A549 (cell line): Measurements from ENCODE around the gene IFFO2. TPM values are rescaled to one million over a fixed set of nuclear protein-coding genes. Genes with fewer than 3 reads are reported as not detected.
A peak's percentile ranks its signal among the peaks of the same experiment; 100 is the strongest.

Experiments used
- ATAC-seq, 2 experiments: fragments of 200-7000 bp in 1 of 2; fragments of >200 bp in 1 of 2; cut with Nextera tagmentation in 1 of 2; cut with Tn5 transposase in 1 of 2; 3 replicates each; pipeline versions ENCODE4 v1.8.0 to v1.9.1; 2018 to 2020; ENCODE audit warnings: mild to moderate bottlenecking in 1 of 2, moderate library complexity in 1 of 2
- CTCF ChIA-PET: fragments of 300-600 bp; sonication (Branson Sonifier 250); formaldehyde crosslinking; extraction: SDS; loops from one replicate; lab custom pipeline; 2021; ENCODE audit warnings: antibody characterized with exemption, inconsistent platforms; lab: Yijun Ruan, JAX
- POLR2A ChIA-PET: fragments of 350-600 bp; formaldehyde crosslinking; extraction: SDS; loops from one replicate; lab custom pipeline; 2021; ENCODE audit warnings: antibody characterized with exemption, inconsistent platforms; lab: Yijun Ruan, JAX
- DNase-seq, 2 experiments: peaks; one replicate each; pipeline versions ENCODE4 v3.0.0 to v3.0.0-alpha.2; 2011 to 2016; ENCODE audit warnings: low read depth in 1 of 2, low spot score in 1 of 2
- FAIRE-seq: peaks from 2 replicates; lab custom pipeline; 2011; peaks lifted over from hg19 to GRCh38; lab: Jason Lieb, UNC
- H3K27ac ChIP-seq, 2 experiments: fragments of >200 bp; sonication (Bioruptor Twin); formaldehyde crosslinking; 3 replicates each; pipeline ENCODE4 v1.5.1; 2016 to 2017
- H3K4me1 ChIP-seq: fragments of >200 bp; sonication (Bioruptor Twin); formaldehyde crosslinking; 3 replicates; pipeline ENCODE4 v1.6.1; 2016
- H3K4me2 ChIP-seq: fragments of >200 bp; sonication (Bioruptor Twin); formaldehyde crosslinking; 3 replicates; pipeline ENCODE4 v1.6.1; 2016
- H3K4me3 ChIP-seq: fragments of >200 bp; sonication (Bioruptor Twin); formaldehyde crosslinking; 3 replicates; pipeline ENCODE4 v1.5.1; 2016
- H3K9me3 ChIP-seq: fragments of >200 bp; sonication (Bioruptor Twin); formaldehyde crosslinking; 3 replicates; pipeline ENCODE4 v1.6.1; 2016
- CBX2 ChIP-seq: fragments of 200-600 bp; sonication (generic); IDR thresholded peaks from 2 replicates; pipeline ENCODE4 v1.6.1; 2016; ENCODE audit warnings: low read depth, mild to moderate bottlenecking, borderline replicate concordance
- CHD4 ChIP-seq: fragments of 200-600 bp; sonication (generic); IDR thresholded peaks from 2 replicates; pipeline ENCODE4 v1.6.1; 2016; ENCODE audit warnings: antibody characterized with exemption, mild to moderate bottlenecking, borderline replicate concordance
- FOSB ChIP-seq: fragments of 250-450 bp; sonication (Bioruptor Pico); IDR thresholded peaks from 2 replicates; pipeline ENCODE4 v1.5.0; 2020; ENCODE audit warnings: mild to moderate bottlenecking, moderate library complexity
- HDAC2 ChIP-seq: fragments of 200-600 bp; sonication (generic); IDR thresholded peaks from 2 replicates; pipeline ENCODE4 v1.6.1; 2016
- HOXA7 ChIP-seq: fragments of 250-450 bp; sonication (Bioruptor Pico); IDR thresholded peaks from 2 replicates; pipeline ENCODE4 v1.5.0; 2020; ENCODE audit warnings: mild to moderate bottlenecking, moderate library complexity
- MYC ChIP-seq: IDR thresholded peaks from 2 replicates; pipeline ENCODE4 v1.6.1; 2012; ENCODE audit warnings: mild to moderate bottlenecking, inconsistent platforms, low read length, improper control_type of control experiment, borderline replicate concordance
- RAD21 ChIP-seq, 2 experiments: fragments of >200 bp in 1 of 2; sonication (Bioruptor Twin) in 1 of 2; formaldehyde crosslinking in 1 of 2; IDR thresholded peaks in 1 of 2; conservative IDR thresholded peaks in 1 of 2; 2 replicates in 1 of 2; 3 replicates in 1 of 2; pipeline ENCODE4 v1.6.1; 2012 to 2018; ENCODE audit warnings: inconsistent platforms in 1 of 2
- RARB ChIP-seq: fragments of 250-450 bp; sonication (Bioruptor Pico); IDR thresholded peaks from 2 replicates; pipeline ENCODE4 v1.8.0; 2021; ENCODE audit warnings: mild to moderate bottlenecking, moderate library complexity
- SMC3 ChIP-seq: fragments of >200 bp; sonication (Bioruptor Twin); formaldehyde crosslinking; IDR thresholded peaks from 3 replicates; pipeline ENCODE4 v1.6.1; 2018; ENCODE audit warnings: inconsistent platforms
- TFCP2L1 ChIP-seq: fragments of 250-450 bp; sonication (Bioruptor Pico); IDR thresholded peaks from 2 replicates; pipeline ENCODE4 v1.5.0; 2021; ENCODE audit warnings: mild to moderate bottlenecking
- WGBS: methylation state at CpG from one replicate; pipeline ENCODE4 v1.1.6; 2017; ENCODE audit errors: missing lambda C conversion rate; 5-methylcytosine and 5-hydroxymethylcytosine counted together
- polyA plus RNA-seq, 4 experiments: library from polyadenylated mRNA; depleted of rRNA in 3 of 4; stranded (reverse); fragments of >200 nt; fragmentation: RNase III in 1 of 4; extraction: RNeasy Plus Mini Kit Qiagen cat#74134 plus additional on column Dnase treatment in 1 of 4; gene quantifications; 2 replicates in 3 of 4; 3 replicates in 1 of 4; pipeline ENCODE4 v1.2.3, GENCODE V29; 2011 to 2017
- TF ChIP-seq, protein P1 (sequence below): fragments of >200 bp; sonication (Bioruptor Twin); formaldehyde crosslinking; IDR thresholded peaks from 3 replicates; pipeline ENCODE4 v1.5.1; 2016

Gene IFFO2
- polyA plus RNA-seq, 2 of the 4 experiments (the other 2 are of a cell fraction) = 24.3 to 53.9 TPM

DNA sequence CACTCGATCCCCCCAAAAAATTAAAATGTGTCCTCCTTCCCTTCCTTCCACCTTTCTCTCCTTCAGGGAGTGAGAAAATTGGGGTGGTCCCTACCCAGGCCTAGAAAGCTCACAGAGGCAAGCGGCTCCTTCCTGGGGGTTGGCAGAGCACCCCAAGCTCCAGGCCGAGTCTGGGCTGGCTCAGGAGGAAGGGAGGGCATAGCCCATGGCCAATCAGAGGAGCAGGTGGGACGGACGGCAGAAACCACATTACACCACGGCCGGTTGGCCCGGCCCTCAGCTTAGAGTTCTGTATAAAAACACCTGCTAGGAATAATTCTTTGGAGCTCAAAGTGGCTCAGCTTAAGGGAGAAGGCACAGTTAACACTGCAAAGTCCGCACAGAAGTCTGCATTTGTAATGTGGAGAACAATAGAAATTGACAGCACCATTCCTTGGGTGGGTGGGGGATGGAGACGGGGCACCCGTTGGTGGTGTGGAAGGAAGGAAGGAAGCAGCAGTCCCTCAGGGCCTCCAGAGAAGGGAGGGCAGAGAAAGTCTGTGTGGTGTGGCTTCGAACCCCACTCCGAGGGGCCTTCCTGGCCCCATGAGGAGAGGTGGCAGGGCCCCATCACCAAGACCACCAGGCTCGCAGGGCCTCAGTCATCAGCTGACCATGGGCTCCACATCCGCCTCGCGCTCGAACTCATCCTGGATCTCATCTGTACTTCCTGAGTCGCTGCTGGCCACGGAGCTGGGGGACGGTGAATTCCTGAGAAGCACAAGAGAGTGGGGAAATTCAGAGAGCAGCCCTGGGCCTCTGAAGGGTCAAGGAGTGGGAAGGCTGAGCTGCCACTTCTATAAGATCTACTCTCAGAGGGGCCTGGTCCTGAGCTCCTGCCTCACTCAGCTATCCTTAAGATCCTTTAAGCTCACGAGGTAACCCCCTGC, 48.3 kb downstream of the IFFO2 start:
- DNase-seq = no peak
- TF ChIP-seq HOXA7 (CRISPR knock-in tag) (no peak), CBX2 (no peak)
- H3K4me2 ChIP-seq = no peak overlapping the region
- peaks cover 29% of the 10 kb centered on the region for H3K4me1 ChIP-seq
- ChIA-PET CTCF (interaction anchor here (0.9 to 20.0 kb wide), 31 partner anchors 6 to 311 kb away, joined by 3 to 319 read pairs (median 7); no protein-coding TSS in a partner anchor), POLR2A (no interaction called here)
- H3K9me3 ChIP-seq = no peaks in the 10 kb centered on the region
- 94% methylated on average over 17 of the region's 22 CpGs for WGBS
- H3K27ac ChIP-seq = peak overlapping the region in 1 of 2 experiments; percentile 46; a peak in 3 of 6 replicates
- no peak overlapping the region for H3K4me3 ChIP-seq
- no peak for FAIRE-seq
- ATAC-seq = no peak

DNA sequence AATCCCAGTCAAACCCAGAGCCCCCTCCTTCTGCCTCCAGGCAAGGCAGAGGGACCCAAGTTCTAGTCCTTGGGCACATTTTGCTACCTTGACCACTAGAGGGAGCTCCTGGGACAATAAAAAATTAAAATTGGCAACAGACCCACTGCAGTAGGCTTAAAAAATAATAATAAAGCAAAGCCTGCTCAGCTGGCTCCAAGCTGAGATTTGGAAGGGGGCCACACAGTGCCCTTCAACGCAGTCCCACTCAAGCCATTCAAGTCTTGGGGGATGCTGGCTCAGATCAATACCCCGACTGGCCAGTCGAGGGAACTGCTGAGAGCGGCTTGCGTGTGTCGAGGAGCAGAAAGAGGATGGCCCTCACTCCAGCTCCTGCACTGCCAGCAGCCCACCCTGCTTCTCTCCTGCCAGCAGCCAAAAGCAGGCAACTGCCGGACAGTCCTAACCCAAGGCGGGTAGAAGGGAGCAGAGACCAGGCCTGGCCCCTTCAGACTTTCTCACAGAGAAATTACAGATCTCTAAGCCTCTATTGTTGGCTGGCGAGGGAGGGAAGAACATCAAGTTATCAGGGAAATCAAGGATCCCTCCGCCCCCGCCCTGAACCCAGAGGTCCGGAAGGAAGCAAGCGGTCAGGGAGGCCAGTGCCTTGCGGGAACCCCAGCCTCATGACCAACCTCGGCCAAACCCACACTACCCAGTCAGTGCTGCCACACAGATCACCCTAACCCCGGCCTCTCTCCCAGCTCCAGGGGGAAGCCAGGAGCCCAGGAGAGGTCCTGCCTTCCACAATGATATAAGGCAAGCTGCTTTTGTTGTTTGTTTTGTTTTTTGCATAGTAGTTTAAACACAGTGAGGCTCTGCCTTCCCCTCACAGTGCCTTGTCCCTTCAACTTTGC, 49.2 kb downstream of the IFFO2 start:
- peaks cover 24% of the 10 kb centered on the region for H3K4me1 ChIP-seq
- peak overlapping the region; percentile 46 to 53; a peak in 4 of 6 replicates for H3K27ac ChIP-seq
- TF ChIP-seq MYC (no peak), CHD4 (no peak), RAD21 (conservative IDR thresholded peaks at IDR 0.05 in 1 of 2, IDR thresholded peaks at IDR 0.05 in 1 of 2) (peak; percentile 61 to 82), RARB (CRISPR knock-in tag) (no peak), SMC3 (peak; percentile 80), HOXA7 (CRISPR knock-in tag) (no peak)
- TF ChIP-seq, protein P1, sequence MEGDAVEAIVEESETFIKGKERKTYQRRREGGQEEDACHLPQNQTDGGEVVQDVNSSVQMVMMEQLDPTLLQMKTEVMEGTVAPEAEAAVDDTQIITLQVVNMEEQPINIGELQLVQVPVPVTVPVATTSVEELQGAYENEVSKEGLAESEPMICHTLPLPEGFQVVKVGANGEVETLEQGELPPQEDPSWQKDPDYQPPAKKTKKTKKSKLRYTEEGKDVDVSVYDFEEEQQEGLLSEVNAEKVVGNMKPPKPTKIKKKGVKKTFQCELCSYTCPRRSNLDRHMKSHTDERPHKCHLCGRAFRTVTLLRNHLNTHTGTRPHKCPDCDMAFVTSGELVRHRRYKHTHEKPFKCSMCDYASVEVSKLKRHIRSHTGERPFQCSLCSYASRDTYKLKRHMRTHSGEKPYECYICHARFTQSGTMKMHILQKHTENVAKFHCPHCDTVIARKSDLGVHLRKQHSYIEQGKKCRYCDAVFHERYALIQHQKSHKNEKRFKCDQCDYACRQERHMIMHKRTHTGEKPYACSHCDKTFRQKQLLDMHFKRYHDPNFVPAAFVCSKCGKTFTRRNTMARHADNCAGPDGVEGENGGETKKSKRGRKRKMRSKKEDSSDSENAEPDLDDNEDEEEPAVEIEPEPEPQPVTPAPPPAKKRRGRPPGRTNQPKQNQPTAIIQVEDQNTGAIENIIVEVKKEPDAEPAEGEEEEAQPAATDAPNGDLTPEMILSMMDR = peak; percentile 85
- FAIRE-seq (no peak), ATAC-seq (peak in 1 of 2 experiments; percentile 22; a peak in 3 of 6 replicates), DNase-seq (peak; percentile 49 to 58)
- WGBS = 59% methylated on average over 9 of the region's 16 CpGs
- CTCF ChIA-PET = interaction anchor here (0.6 to 20.0 kb wide), 42 partner anchors 7 to 310 kb away, joined by 3 to 319 read pairs (median 5); no protein-coding TSS in a partner anchor
- no peaks in the 10 kb centered on the region for H3K9me3 ChIP-seq
- no peak overlapping the region for H3K4me3 ChIP-seq
- H3K4me2 ChIP-seq = no peak overlapping the region
- POLR2A ChIA-PET = no interaction called here

DNA sequence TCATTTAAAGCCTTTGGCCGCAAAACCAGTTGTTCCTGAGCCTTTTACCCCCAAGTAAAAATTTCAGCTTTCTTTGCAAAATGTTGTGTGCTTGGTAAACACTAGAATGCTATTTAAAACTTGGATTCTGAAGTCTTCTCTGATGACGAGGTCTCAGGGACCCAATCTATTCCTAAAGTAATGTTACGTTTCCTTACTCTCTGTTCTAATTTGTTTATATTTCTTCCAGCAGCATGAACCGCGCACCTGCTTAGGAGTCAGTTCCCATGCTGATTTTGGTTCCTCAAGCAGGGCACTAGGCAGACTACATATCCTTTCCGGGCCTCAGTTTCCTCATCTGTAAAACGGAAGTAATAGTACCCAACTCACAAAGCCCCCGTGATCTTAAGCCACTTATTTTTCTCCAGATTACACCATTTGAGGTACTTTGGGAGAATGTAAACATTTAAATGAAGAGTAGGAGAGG, 53.2 kb downstream of the IFFO2 start:
- Histone ChIP-seq H3K27ac (peak overlapping the region; percentile 86 to 91; a peak in 5 of 6 replicates), H3K9me3 (no peaks in the 10 kb centered on the region), H3K4me1 (peaks cover 35% of the 10 kb centered on the region), H3K4me3 (peak overlapping the region; percentile 97), H3K4me2 (peak overlapping the region; percentile 99)
- FAIRE-seq (no peak), DNase-seq (no peak), ATAC-seq (no peak)
- CTCF ChIA-PET = interaction anchor here (1.2 to 20.0 kb wide), 5 partner anchors 11 to 211 kb away, joined by 3 to 319 read pairs (median 24); no protein-coding TSS in a partner anchor
- POLR2A ChIA-PET = no interaction called here
- 45% methylated on average over 8 of the region's 8 CpGs for WGBS
- TF ChIP-seq HOXA7 (CRISPR knock-in tag) = no peak
- TF ChIP-seq FOSB (CRISPR knock-in tag) = no peak
- no peak for TF ChIP-seq MYC
- TF ChIP-seq, protein P1 = no peak
- no peak for TF ChIP-seq TFCP2L1
- no peak for TF ChIP-seq HDAC2
